Osteocyte (in vitro differentiated cells): Measurements from ENCODE around the gene MAPT. TPM values are rescaled to one million over a fixed set of nuclear protein-coding genes. Genes with fewer than 3 reads are reported as not detected.

Experiments
- DNase-seq: peaks from one replicate; pipeline ENCODE4 v3.0.0; 2021; ENCODE audit warnings: mixed read lengths; ENCODE audit not compliant: unreplicated experiment; ENCODE audit errors: extremely low spot score
- H3K27ac Mint-ChIP-seq: one replicate; pipeline ENCODE4 v1.8.0; 2021; ENCODE audit warnings: mild to moderate bottlenecking, mixed read lengths; ENCODE audit not compliant: unreplicated experiment
- H3K27me3 Mint-ChIP-seq: one replicate; pipeline ENCODE4 v1.8.0; 2021; ENCODE audit warnings: mixed read lengths; ENCODE audit not compliant: unreplicated experiment
- H3K36me3 Mint-ChIP-seq: one replicate; pipeline ENCODE4 v1.8.0; 2021; ENCODE audit warnings: mixed read lengths; ENCODE audit not compliant: unreplicated experiment
- H3K4me1 Mint-ChIP-seq: one replicate; pipeline ENCODE4 v1.8.0; 2021; ENCODE audit warnings: mixed read lengths; ENCODE audit not compliant: unreplicated experiment
- H3K4me3 Mint-ChIP-seq: one replicate; pipeline ENCODE4 v1.8.0; 2021; ENCODE audit warnings: mild to moderate bottlenecking, moderate library complexity, mixed read lengths; ENCODE audit not compliant: unreplicated experiment
- H3K9me3 Mint-ChIP-seq: one replicate; pipeline ENCODE4 v1.8.0; 2021; ENCODE audit warnings: mixed read lengths; ENCODE audit not compliant: unreplicated experiment
- total RNA-seq: library from RNA; stranded (reverse); gene quantifications from 2 replicates; pipeline ENCODE4 v1.2.1, GENCODE V29; 2021
- TF ChIP-seq, protein P1 (sequence below): fragments of 200-600 bp; sonication (generic); IDR thresholded peaks from 2 replicates; pipeline ENCODE4 v1.5.0; 2021; ENCODE audit warnings: antibody characterized with exemption, mild to moderate bottlenecking, moderate library complexity

MAPT gene
- total RNA-seq, 1 donor from 2014 or later, result 1.6 TPM

DNA sequence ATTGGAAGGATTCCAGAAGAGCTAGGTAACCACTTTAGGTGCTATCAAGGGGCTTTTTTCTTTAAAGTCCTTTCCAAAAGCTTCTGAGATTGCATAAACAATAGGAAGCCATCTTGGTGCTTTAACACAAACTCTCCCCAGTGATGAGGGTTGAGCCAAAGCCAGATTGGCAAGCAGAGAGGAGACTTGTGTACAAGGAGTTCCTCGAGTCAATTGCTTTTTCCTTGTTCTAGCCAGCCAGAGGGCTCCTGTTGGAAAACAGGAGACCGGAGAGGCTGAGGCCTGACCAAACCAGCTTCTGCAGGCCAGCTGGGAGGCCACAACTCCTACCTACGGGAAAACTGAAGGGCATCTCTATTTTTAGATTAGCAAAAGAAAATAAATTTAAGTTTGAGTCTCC lies 46.5 kb downstream of the MAPT start:
- Mint-ChIP-seq H3K27ac (no peak overlapping the region), H3K4me3 (no peak overlapping the region), H3K27me3 (peaks cover 50% of the 10 kb centered on the region), H3K4me1 (no peaks in the 10 kb centered on the region), H3K36me3 (no peaks in the 10 kb centered on the region), H3K9me3 (no peaks in the 10 kb centered on the region)
- DNase-seq, result no peak
- TF ChIP-seq, protein P1, sequence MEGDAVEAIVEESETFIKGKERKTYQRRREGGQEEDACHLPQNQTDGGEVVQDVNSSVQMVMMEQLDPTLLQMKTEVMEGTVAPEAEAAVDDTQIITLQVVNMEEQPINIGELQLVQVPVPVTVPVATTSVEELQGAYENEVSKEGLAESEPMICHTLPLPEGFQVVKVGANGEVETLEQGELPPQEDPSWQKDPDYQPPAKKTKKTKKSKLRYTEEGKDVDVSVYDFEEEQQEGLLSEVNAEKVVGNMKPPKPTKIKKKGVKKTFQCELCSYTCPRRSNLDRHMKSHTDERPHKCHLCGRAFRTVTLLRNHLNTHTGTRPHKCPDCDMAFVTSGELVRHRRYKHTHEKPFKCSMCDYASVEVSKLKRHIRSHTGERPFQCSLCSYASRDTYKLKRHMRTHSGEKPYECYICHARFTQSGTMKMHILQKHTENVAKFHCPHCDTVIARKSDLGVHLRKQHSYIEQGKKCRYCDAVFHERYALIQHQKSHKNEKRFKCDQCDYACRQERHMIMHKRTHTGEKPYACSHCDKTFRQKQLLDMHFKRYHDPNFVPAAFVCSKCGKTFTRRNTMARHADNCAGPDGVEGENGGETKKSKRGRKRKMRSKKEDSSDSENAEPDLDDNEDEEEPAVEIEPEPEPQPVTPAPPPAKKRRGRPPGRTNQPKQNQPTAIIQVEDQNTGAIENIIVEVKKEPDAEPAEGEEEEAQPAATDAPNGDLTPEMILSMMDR, result no peak

GRCh38 chr17:45941395-45941794 lies 47.0 kb downstream of the MAPT start:
- no peak for DNase-seq
- Mint-ChIP-seq H3K4me1 (no peaks in the 10 kb centered on the region), H3K36me3 (no peaks in the 10 kb centered on the region), H3K27me3 (peaks cover 46% of the 10 kb centered on the region), H3K9me3 (no peaks in the 10 kb centered on the region), H3K4me3 (no peak overlapping the region), H3K27ac (no peak overlapping the region)
- TF ChIP-seq, protein P1, result no peak

DNA sequence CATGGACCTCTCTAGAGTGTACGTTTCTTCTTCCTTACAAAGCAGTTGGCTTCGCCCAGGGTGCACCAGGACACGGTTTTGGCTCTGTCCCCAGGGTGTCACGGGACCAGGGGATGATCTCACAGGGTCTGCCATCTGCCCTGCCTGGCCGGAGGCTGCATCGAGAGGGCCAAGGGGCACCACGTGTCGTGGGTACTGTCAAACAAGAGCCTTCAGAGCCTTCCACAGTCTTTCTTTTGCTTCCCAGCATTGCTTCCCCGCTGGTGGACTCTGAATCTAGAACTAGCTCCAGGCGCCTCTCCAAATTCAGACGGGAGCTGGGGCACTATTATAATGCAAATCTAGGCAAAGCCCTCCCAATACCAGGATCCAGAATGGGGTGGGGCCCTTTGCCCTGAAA lies 47.9 kb downstream of the MAPT start:
- H3K4me3 Mint-ChIP-seq, result no peak overlapping the region
- H3K27ac Mint-ChIP-seq, result no peak overlapping the region
- H3K27me3 Mint-ChIP-seq, result peaks cover 43% of the 10 kb centered on the region
- DNase-seq, result no peak
- H3K9me3 Mint-ChIP-seq, result no peaks in the 10 kb centered on the region
- no peaks in the 10 kb centered on the region for H3K36me3 Mint-ChIP-seq
- no peaks in the 10 kb centered on the region for H3K4me1 Mint-ChIP-seq
- TF ChIP-seq, protein P1, result no peak

GRCh38 chr17:45946841-45947256 lies 52.5 kb downstream of the MAPT start:
- DNase-seq, result no peak
- Mint-ChIP-seq H3K4me1 (no peaks in the 10 kb centered on the region), H3K36me3 (no peaks in the 10 kb centered on the region), H3K27ac (no peak overlapping the region), H3K27me3 (peaks cover 46% of the 10 kb centered on the region), H3K9me3 (no peaks in the 10 kb centered on the region), H3K4me3 (no peak overlapping the region)
- TF ChIP-seq, protein P1, result no peak

- TF ChIP-seq, protein P1, result no peak
- Mint-ChIP-seq H3K27me3 (peaks cover 43% of the 10 kb centered on the region), H3K9me3 (no peaks in the 10 kb centered on the region), H3K4me1 (no peaks in the 10 kb centered on the region), H3K27ac (no peak overlapping the region), H3K36me3 (no peaks in the 10 kb centered on the region), H3K4me3 (no peak overlapping the region)
- DNase-seq, result no peak
Observed at GRCh38 chr17:45948498-45948880, 54.1 kb downstream of the MAPT start.
